Measurements from ENCODE around the gene CCL18.
A peak's percentile ranks its signal among the peaks of the same experiment; 100 is the strongest.
"Not testable (repeated sequence)": the region's sequence is repeated elsewhere in the genome, so short reads cannot be mapped to it uniquely, and the experiment has no call there.

Gene CCL18

GRCh38 chr17:36063786-36064541 lies at the start of gene CCL18:
CCL18 (plus strand) TSS chr17:36064272; CDS start chr17:36064343, 71 bp downstream.
- no peak for DNase-seq

- DNase-seq, result no peak
Measured at GRCh38 chr17:36014946-36015345, 49.1 kb upstream of the CCL18 start.

- not testable (repeated sequence) for DNase-seq
Measured at GRCh38 chr17:36015895-36016294, 48.2 kb upstream of the CCL18 start.

GRCh38 chr17:36016555-36016954 lies 47.5 kb upstream of the CCL18 start:
- DNase-seq, result no peak

- no peak for DNase-seq
Measured at GRCh38 chr17:36017799-36018198, 46.3 kb upstream of the CCL18 start, which contains the start of gene CCL23. CCL23 (minus strand) TSS chr17:36017972; CDS start chr17:36017897, 75 bp downstream.

- no peak for DNase-seq
Measured at GRCh38 chr17:36019423-36019822, 44.6 kb upstream of the CCL18 start.

- no peak for DNase-seq
Measured at GRCh38 chr17:36024106-36024869, 39.8 kb upstream of the CCL18 start.

- no peak for DNase-seq
Measured at GRCh38 chr17:36027761-36028160, 36.3 kb upstream of the CCL18 start.

GRCh38 chr17:36030956-36031355 lies 33.1 kb upstream of the CCL18 start:
- no peak for DNase-seq

- peak; percentile 4 to 11 for DNase-seq
Measured at GRCh38 chr17:36034127-36034526, 29.9 kb upstream of the CCL18 start.

GRCh38 chr17:36036235-36036634 lies 27.8 kb upstream of the CCL18 start:
- DNase-seq, result peak; percentile 61 to 62

GRCh38 chr17:36048066-36048465 lies 16.0 kb upstream of the CCL18 start:
- DNase-seq, result no peak

- DNase-seq, result no peak
Measured at GRCh38 chr17:36049643-36050042, 14.4 kb upstream of the CCL18 start.

- no peak for DNase-seq
Measured at GRCh38 chr17:36055171-36055570, 8.9 kb upstream of the CCL18 start.

- DNase-seq, result no peak
Measured at GRCh38 chr17:36055921-36056520, 8.1 kb upstream of the CCL18 start.

- no peak for DNase-seq
Measured at GRCh38 chr17:36057911-36058310, 6.2 kb upstream of the CCL18 start.

GRCh38 chr17:36059406-36059805 lies 4.7 kb upstream of the CCL18 start:
- no peak for DNase-seq

GRCh38 chr17:36060816-36061215 lies 3.3 kb upstream of the CCL18 start:
- DNase-seq, result no peak

GRCh38 chr17:36066365-36066985 lies 2.4 kb downstream of the CCL18 start:
- DNase-seq, result no peak

- no peak for DNase-seq
Measured at GRCh38 chr17:36068524-36068923, 4.5 kb downstream of the CCL18 start.

- no peak for DNase-seq
Measured at GRCh38 chr17:36069136-36069535, 5.1 kb downstream of the CCL18 start.

- DNase-seq, result no peak
Measured at GRCh38 chr17:36070427-36070826, 6.4 kb downstream of the CCL18 start.

- no peak for DNase-seq
Measured at GRCh38 chr17:36071751-36072150, 7.7 kb downstream of the CCL18 start.
